Gastrocnemius medialis (tissue), 4 donors: ENCODE results near the gene PHF12. TPM values are rescaled to one million over a fixed set of nuclear protein-coding genes. Genes with fewer than 3 reads are reported as not detected.
A peak's percentile ranks its signal among the peaks of the same experiment; 100 is the strongest.

Experiments used
- ATAC-seq, 2 donors: fragments of 150-250 bp; one replicate each; pipeline ENCODE4 v1.9.1; 2016
- DNase-seq, 2 donors: peaks; one replicate each; pipeline ENCODE4 v3.0.0-alpha.2; 2019
- H3K27ac ChIP-seq, 4 donors: fragments of 200-600 bp; sonication (generic); 1 replicate in 1 of 4; 2 replicates in 3 of 4; pipeline ENCODE4 v1.5.1; 2016 to 2018; ENCODE audit warnings: mild to moderate bottlenecking in 2 of 4, moderate library complexity in 1 of 4
- H3K27me3 ChIP-seq, 3 donors: fragments of 200-600 bp; sonication (generic) in 2 of 3; 1 replicate in 1 of 3; 2 replicates in 2 of 3; pipeline versions ENCODE4 v1.5.1 to v1.6.0; 2016 to 2019; ENCODE audit warnings: mild to moderate bottlenecking in 1 of 3, moderate library complexity in 1 of 3
- H3K36me3 ChIP-seq, 2 donors: fragments of 200-600 bp; sonication (generic) in 1 of 2; one replicate each; pipeline ENCODE4 v1.5.1; 2017 to 2018
- H3K4me1 ChIP-seq, 2 donors: fragments of 200-600 bp; sonication (generic) in 1 of 2; one replicate each; pipeline ENCODE4 v1.5.1; 2016 to 2017; ENCODE audit warnings: mild to moderate bottlenecking in 2 of 2
- H3K4me3 ChIP-seq, 4 donors: fragments of 200-600 bp; sonication (generic) in 3 of 4; 1 replicate in 1 of 4; 2 replicates in 3 of 4; pipeline ENCODE4 v1.5.1; 2016 to 2019; ENCODE audit warnings: mild to moderate bottlenecking in 2 of 4
- H3K9me3 ChIP-seq, 3 donors: fragments of 200-600 bp; sonication (generic) in 2 of 3; 1 replicate in 1 of 3; 2 replicates in 2 of 3; pipeline ENCODE4 v1.5.1; 2016 to 2019
- POLR2A ChIP-seq, 2 donors: fragments of 450-650 bp; IDR thresholded peaks; one replicate each; pipeline ENCODE4 v1.6.1; 2017; ENCODE audit warnings: antibody characterized with exemption in 2 of 2, mild to moderate bottlenecking in 2 of 2, moderate library complexity in 2 of 2
- in situ Hi-C, 4 donors: fragments of 200-750 bp; cut with MboI; loops; one replicate each; pipeline versions ENCODE4 v1.15.0 to v1.8.0; 2017; ENCODE audit warnings: low sequenced_read_pairs in 4 of 4
- intact Hi-C: fragments of 100-400 bp; cut with DNase I; formaldehyde crosslinking; loops from one replicate; pipeline ENCODE4 v1.15.1; 2023; ENCODE audit warnings: low total_unique reads
- total RNA-seq, 4 donors: library from RNA; depleted of rRNA; stranded (reverse); fragments of >200 nt; gene quantifications; one replicate each; pipeline versions ENCODE4 v1.1.0 to v1.2.3, GENCODE V29; 2016
- TF ChIP-seq, protein P1 (sequence below), 5 experiments: fragments of 450-650 bp in 3 of 5; fragments of 200-600 bp in 2 of 5; sonication (generic) in 2 of 5; IDR thresholded peaks in 4 of 5; conservative IDR thresholded peaks in 1 of 5; 1 replicate in 4 of 5; 2 replicates in 1 of 5; pipeline ENCODE4 v1.5.1; 2016 to 2019; ENCODE audit warnings: antibody characterized with exemption in 5 of 5, mild to moderate bottlenecking in 3 of 5, moderate library complexity in 3 of 5

The PHF12 gene
- total RNA-seq, 4 donors from 2014 or later = 22.1 to 37.3 (median 24.2) TPM

DNA sequence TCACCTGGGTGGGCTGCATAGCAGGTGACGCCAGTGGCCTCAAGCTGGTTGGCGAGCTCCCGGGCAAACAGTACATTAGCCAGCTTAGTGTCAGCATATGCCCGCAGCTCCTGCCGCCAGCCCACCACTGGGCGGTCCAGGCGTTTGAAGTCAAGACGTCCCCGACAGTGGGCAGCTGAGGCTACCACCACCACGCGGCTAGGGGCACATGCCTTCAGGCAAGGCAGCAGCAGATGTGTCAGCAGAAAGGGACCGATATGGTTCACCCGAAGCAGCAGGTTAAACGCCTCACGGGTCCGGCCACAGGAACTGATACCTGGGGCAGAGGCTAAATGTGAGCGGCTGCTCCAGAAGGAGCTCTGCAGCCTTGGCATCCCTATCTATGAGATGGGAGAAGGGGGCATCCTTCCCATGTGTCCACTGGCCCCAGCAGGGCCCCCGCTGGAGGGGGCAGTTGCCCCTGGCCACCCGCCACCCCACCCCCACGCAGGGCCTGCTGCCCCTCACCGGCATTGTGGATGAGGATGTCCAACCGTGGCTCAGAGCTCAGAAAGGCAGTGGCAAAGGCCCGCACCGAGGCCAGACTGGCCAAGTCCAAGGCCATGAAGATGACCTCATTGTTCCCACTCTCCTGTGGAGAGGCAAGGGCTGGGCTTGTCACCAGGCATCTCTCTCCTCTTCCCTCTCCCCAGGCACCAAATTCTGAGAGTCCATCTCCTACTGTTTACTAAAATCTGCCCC is 50.2 kb downstream of the PHF12 start:
- Histone ChIP-seq H3K4me3 (no peak overlapping the region), H3K4me1 (peaks cover 20 to 32% of the 10 kb centered on the region in 2 donors), H3K27ac (no peak overlapping the region), H3K36me3 (peaks cover 0 to 4% of the 10 kb centered on the region in 2 donors), H3K9me3 (no peaks in the 10 kb centered on the region), H3K27me3 (no peaks in the 10 kb centered on the region)
- ATAC-seq = no peak
- DNase-seq = no peak
- in situ Hi-C loops = no loop called here
- intact Hi-C loops = no loop called here
- TF ChIP-seq, protein P1, sequence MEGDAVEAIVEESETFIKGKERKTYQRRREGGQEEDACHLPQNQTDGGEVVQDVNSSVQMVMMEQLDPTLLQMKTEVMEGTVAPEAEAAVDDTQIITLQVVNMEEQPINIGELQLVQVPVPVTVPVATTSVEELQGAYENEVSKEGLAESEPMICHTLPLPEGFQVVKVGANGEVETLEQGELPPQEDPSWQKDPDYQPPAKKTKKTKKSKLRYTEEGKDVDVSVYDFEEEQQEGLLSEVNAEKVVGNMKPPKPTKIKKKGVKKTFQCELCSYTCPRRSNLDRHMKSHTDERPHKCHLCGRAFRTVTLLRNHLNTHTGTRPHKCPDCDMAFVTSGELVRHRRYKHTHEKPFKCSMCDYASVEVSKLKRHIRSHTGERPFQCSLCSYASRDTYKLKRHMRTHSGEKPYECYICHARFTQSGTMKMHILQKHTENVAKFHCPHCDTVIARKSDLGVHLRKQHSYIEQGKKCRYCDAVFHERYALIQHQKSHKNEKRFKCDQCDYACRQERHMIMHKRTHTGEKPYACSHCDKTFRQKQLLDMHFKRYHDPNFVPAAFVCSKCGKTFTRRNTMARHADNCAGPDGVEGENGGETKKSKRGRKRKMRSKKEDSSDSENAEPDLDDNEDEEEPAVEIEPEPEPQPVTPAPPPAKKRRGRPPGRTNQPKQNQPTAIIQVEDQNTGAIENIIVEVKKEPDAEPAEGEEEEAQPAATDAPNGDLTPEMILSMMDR (IDR thresholded peaks at IDR 0.05 in 4 of 5, conservative IDR thresholded peaks at IDR 0.05 in 1 of 5) = no peak

DNA sequence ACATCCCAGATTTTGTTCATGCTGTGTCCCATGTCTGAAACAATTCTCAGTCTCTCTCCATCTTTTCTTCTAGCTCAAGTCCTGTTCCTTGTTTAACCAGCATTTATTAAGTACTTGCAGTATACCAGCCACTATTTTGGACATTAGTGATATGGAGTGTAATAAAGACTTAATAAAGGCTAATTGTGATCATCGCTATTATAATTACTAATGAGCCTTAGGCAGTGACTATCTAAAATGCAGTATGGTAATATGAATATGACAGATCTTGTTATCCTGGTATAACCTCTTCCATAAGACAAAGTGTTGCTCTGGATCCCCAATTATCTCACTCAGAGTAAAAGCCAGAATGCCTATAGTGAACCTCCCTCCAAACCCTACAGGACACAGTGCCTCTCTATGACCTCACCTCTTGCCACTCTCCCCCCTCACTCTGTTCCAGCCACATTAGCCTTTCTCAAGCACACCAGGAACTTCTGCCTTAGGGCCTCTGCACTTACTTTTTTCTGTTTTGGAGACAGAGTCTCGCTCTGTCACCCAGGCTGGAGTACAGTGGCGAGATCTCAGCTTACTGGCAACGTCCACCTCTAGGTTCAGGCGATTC is 52.0 kb downstream of the PHF12 start:
- no peaks in the 10 kb centered on the region for H3K36me3 ChIP-seq
- H3K27me3 ChIP-seq = no peaks in the 10 kb centered on the region
- no peak overlapping the region for H3K27ac ChIP-seq
- in situ Hi-C loops (loop anchor here in 1 of 4 donors (10.0 kb wide), 1 partner anchor 135 kb away; no protein-coding TSS in a partner anchor), intact Hi-C loops (loop anchor here (5.0 kb wide), 3 partner anchors 42 to 172 kb away; partner anchors contain the start of genes ERAL1, NEK8 and TLCD1)
- TF ChIP-seq, protein P1 (IDR thresholded peaks at IDR 0.05 in 4 of 5, conservative IDR thresholded peaks at IDR 0.05 in 1 of 5) = no peak
- TF ChIP-seq POLR2A (IDR thresholded peaks at IDR 0.05) = no peak
- no peak overlapping the region for H3K4me3 ChIP-seq
- ATAC-seq (no peak), DNase-seq (no peak)
- H3K4me1 ChIP-seq = peaks cover 21 to 33% of the 10 kb centered on the region in 2 donors
- H3K9me3 ChIP-seq = no peaks in the 10 kb centered on the region

DNA sequence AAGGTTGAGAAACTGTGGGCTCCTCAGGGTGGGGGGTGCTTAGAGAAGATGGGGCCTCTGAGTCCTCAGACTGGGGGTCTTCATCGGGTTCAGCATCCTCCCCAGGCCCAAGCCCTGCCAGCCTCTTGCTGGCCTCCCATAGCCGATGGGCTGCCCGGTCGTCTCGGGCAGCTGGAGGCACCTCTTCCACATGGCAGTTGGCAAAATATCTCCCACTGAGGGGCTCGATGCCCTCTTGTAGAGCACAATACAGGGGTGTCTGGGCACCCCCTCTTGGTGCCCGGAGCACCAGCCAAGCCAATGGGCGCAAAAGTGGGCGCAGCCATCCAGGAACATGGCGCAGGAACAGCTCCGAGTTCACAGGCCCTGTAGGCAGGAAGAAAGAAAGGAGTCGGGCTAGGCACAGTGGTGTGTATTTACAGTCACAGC is 52.8 kb downstream of the PHF12 start:
- Histone ChIP-seq H3K27ac (peak overlapping the region; percentile 82 to 89 (median 85)), H3K27me3 (no peaks in the 10 kb centered on the region), H3K4me1 (peaks cover 21 to 27% of the 10 kb centered on the region in 2 donors), H3K36me3 (no peaks in the 10 kb centered on the region), H3K9me3 (no peaks in the 10 kb centered on the region), H3K4me3 (no peak overlapping the region)
- DNase-seq = no peak
- ATAC-seq = no peak
- in situ Hi-C loops (loop anchor here in 1 of 4 donors (10.0 kb wide), 1 partner anchor 134 kb away; no protein-coding TSS in a partner anchor), intact Hi-C loops (loop anchor here (5.0 kb wide), 3 partner anchors 41 to 171 kb away; partner anchors contain the start of genes ERAL1, NEK8 and TLCD1)
- TF ChIP-seq, protein P1 (IDR thresholded peaks at IDR 0.05 in 4 of 5, conservative IDR thresholded peaks at IDR 0.05 in 1 of 5) = no peak
- TF ChIP-seq POLR2A (IDR thresholded peaks at IDR 0.05) = no peak

DNA sequence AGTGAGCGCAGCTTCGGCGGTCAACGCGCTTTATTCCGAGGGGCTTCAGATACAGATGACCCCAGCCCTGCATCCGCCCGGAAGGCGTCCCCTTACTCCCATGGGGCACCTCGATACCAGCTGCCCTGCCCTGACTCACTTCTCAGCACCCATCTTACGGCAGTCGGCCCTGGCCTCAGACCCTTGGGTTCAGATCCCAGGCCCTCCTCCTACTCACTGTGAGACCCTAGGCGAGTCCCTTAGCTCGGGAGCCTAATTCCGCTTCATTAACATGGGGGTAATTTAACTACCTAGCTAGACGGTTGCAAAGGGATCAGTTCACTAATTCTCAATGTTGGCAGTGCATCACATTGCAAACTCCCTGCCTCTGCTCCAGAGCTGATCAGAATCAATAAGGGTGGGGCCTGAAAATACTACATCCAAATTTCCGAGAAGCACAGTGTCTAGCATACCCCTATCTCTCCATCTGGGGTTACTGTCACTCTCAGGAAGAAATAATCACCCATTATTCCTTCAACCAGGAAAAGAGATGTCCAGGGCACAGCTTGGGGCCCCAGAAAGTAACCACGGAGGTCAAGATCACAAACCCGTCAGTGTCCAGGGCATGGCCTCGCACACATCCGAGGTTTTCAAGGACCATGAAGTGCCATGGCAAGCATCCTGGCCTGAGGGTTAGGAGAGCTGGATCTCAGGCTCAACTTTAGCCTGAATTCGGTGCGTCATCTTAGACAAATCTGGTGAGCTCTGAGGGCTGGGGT is 53.4 kb downstream of the PHF12 start:
- H3K36me3 ChIP-seq = no peaks in the 10 kb centered on the region
- peak overlapping the region; percentile 82 to 89 (median 85) for H3K27ac ChIP-seq
- TF ChIP-seq, protein P1 (IDR thresholded peaks at IDR 0.05 in 4 of 5, conservative IDR thresholded peaks at IDR 0.05 in 1 of 5) = no peak
- TF ChIP-seq POLR2A (IDR thresholded peaks at IDR 0.05) = no peak
- H3K9me3 ChIP-seq = no peaks in the 10 kb centered on the region
- DNase-seq (no peak), ATAC-seq (peak; percentile 4 to 5)
- peaks cover 16 to 22% of the 10 kb centered on the region in 2 donors for H3K4me1 ChIP-seq
- peak overlapping the region; percentile 70 to 92 (median 84) for H3K4me3 ChIP-seq
- H3K27me3 ChIP-seq = no peaks in the 10 kb centered on the region
- intact Hi-C loops = loop anchor here (5.0 kb wide), 3 partner anchors 41 to 171 kb away; partner anchors contain the start of genes ERAL1, NEK8 and TLCD1
- in situ Hi-C loops = loop anchor here in 1 of 4 donors (10.0 kb wide), 1 partner anchor 133 kb away; no protein-coding TSS in a partner anchor
